HepG2 (cell line): Measurements from ENCODE around the gene TULP4. TPM values are rescaled to one million over a fixed set of nuclear protein-coding genes. Genes with fewer than 3 reads are reported as not detected.

Source experiments
- DMAP1 ChIP-seq: IDR thresholded peaks from 2 replicates; pipeline ENCODE4 v1.6.1; 2016
- GPN1 ChIP-seq: sonication (generic); formaldehyde crosslinking; IDR thresholded peaks from 2 replicates; pipeline ENCODE4 v1.5.1; 2020; ENCODE audit warnings: missing genetic modification reagents, borderline replicate concordance
- HOXA9 ChIP-seq: sonication (generic); formaldehyde crosslinking; IDR thresholded peaks from 2 replicates; pipeline ENCODE4 v1.8.1; 2022; ENCODE audit warnings: missing genetic modification reagents, mild to moderate bottlenecking, moderate library complexity, borderline replicate concordance
- MEIS1 ChIP-seq: sonication (generic); formaldehyde crosslinking; IDR thresholded peaks from 2 replicates; pipeline ENCODE4 v1.9.0; 2021; ENCODE audit warnings: mild to moderate bottlenecking, missing genetic modification reagents, moderate library complexity, borderline replicate concordance
- PCBP1 ChIP-seq: fragments of 200-400 bp; formaldehyde crosslinking; IDR thresholded peaks from 2 replicates; pipeline ENCODE4 v1.6.1; 2017; ENCODE audit warnings: mild to moderate bottlenecking, low read depth, low read length, borderline replicate concordance
- RFX3 ChIP-seq: IDR thresholded peaks from 2 replicates; pipeline ENCODE4 v1.6.1; 2016; ENCODE audit warnings: missing biosample characterization, missing genetic modification reagents
- SP140L ChIP-seq: sonication (generic); formaldehyde crosslinking; IDR thresholded peaks from 2 replicates; pipeline ENCODE4 v1.4.0; 2020; ENCODE audit warnings: missing genetic modification reagents, borderline replicate concordance
- SRSF4 ChIP-seq: fragments of 200-400 bp; formaldehyde crosslinking; IDR thresholded peaks from one replicate; pipeline ENCODE4 v1.6.1; 2018; ENCODE audit warnings: mild to moderate bottlenecking, low read depth, low read length, moderate library complexity; ENCODE audit not compliant: poor library complexity, severe bottlenecking
- TFDP1 ChIP-seq: IDR thresholded peaks from 2 replicates; pipeline ENCODE4 v1.6.1; 2016; ENCODE audit warnings: missing compliant biosample characterization, missing genetic modification reagents, borderline replicate concordance
- ZNF12 ChIP-seq: sonication (generic); formaldehyde crosslinking; IDR thresholded peaks from 2 replicates; pipeline ENCODE4 v1.5.0; 2020; ENCODE audit warnings: missing genetic modification reagents
- ZNF317 ChIP-seq: sonication (generic); formaldehyde crosslinking; IDR thresholded peaks from 2 replicates; pipeline ENCODE4 v1.5.0; 2020; ENCODE audit warnings: mild to moderate bottlenecking, missing genetic modification reagents
- ZNF512B ChIP-seq: sonication (generic); formaldehyde crosslinking; IDR thresholded peaks from 2 replicates; pipeline ENCODE4 v1.5.1; 2020; ENCODE audit warnings: missing genetic modification reagents, mild to moderate bottlenecking, borderline replicate concordance
- ZNF589 ChIP-seq: sonication (generic); formaldehyde crosslinking; conservative IDR thresholded peaks from 2 replicates; pipeline ENCODE4 v1.8.0; 2022; ENCODE audit warnings: mild to moderate bottlenecking, moderate library complexity, missing genetic modification reagents
- ZNF737 ChIP-seq: sonication (generic); formaldehyde crosslinking; IDR thresholded peaks from 2 replicates; pipeline ENCODE4 v1.5.0; 2020; ENCODE audit warnings: missing genetic modification reagents, mild to moderate bottlenecking, borderline replicate concordance
- polyA plus RNA-seq, 8 experiments: library from polyadenylated mRNA; depleted of rRNA in 3 of 8; stranded (reverse) in 7 of 8; unstranded in 1 of 8; fragments of >200 nt; fragmentation: Illumina TruSeq in 4 of 8; extraction: Trizol in 4 of 8; gene quantifications; 2 replicates each; pipeline versions ENCODE4 v1.2.1 to v1.2.3, GENCODE V29; 2011 to 2016; ENCODE audit warnings: low read depth in 4 of 8, missing spikeins in 1 of 8, mixed read lengths in 1 of 8; ENCODE audit not compliant: insufficient read depth in 1 of 8
- total RNA-seq, 5 experiments: library from RNA; depleted of rRNA; stranded (reverse); fragments of >200 nt; fragmentation: Illumina TruSeq; extraction: Trizol; gene quantifications; 2 replicates each; pipeline ENCODE4 v1.2.3, GENCODE V29; 2016; ENCODE audit warnings: low read depth in 1 of 5
- TF ChIP-seq, protein P1 (sequence below): sonication (generic); formaldehyde crosslinking; IDR thresholded peaks from 2 replicates; pipeline ENCODE4 v1.5.1; 2020; ENCODE audit warnings: missing genetic modification reagents, mild to moderate bottlenecking, borderline replicate concordance
- TF ChIP-seq, protein P2 (sequence below): sonication (generic); formaldehyde crosslinking; IDR thresholded peaks from 2 replicates; pipeline ENCODE4 v1.4.0; 2020; ENCODE audit warnings: missing genetic modification reagents

TULP4 gene
- total and polyA plus RNA-seq, 2 of the 13 experiments (the other 11 are each of a cell fraction or from before 2014, with no cell fraction given) = 21.1 to 122 TPM

GRCh38 chr6:158322724-158323560 lies 10.7 kb downstream of the TULP4 start (continued):
- no peak for TF ChIP-seq ZNF512B (CRISPR knock-in tag)
- peak; percentile 95 for TF ChIP-seq DMAP1 (CRISPR knock-in tag)
- TF ChIP-seq SRSF4 = no peak
- peak; percentile 81 for TF ChIP-seq ZNF12 (CRISPR knock-in tag)
- TF ChIP-seq ZNF589 (CRISPR knock-in tag) = 0 out of 2 replicates have a peak, but pooled peaks have one; percentile 26
- no peak for TF ChIP-seq HOXA9 (CRISPR knock-in tag)
- no peak for TF ChIP-seq ZNF737 (CRISPR knock-in tag)
- TF ChIP-seq, protein P1, sequence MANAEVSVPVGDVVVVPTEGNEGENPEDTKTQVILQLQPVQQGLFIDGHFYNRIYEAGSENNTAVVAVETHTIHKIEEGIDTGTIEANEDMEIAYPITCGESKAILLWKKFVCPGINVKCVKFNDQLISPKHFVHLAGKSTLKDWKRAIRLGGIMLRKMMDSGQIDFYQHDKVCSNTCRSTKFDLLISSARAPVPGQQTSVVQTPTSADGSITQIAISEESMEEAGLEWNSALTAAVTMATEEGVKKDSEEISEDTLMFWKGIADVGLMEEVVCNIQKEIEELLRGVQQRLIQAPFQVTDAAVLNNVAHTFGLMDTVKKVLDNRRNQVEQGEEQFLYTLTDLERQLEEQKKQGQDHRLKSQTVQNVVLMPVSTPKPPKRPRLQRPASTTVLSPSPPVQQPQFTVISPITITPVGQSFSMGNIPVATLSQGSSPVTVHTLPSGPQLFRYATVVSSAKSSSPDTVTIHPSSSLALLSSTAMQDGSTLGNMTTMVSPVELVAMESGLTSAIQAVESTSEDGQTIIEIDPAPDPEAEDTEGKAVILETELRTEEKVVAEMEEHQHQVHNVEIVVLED (CRISPR knock-in tag) = no peak
- TF ChIP-seq, protein P2, sequence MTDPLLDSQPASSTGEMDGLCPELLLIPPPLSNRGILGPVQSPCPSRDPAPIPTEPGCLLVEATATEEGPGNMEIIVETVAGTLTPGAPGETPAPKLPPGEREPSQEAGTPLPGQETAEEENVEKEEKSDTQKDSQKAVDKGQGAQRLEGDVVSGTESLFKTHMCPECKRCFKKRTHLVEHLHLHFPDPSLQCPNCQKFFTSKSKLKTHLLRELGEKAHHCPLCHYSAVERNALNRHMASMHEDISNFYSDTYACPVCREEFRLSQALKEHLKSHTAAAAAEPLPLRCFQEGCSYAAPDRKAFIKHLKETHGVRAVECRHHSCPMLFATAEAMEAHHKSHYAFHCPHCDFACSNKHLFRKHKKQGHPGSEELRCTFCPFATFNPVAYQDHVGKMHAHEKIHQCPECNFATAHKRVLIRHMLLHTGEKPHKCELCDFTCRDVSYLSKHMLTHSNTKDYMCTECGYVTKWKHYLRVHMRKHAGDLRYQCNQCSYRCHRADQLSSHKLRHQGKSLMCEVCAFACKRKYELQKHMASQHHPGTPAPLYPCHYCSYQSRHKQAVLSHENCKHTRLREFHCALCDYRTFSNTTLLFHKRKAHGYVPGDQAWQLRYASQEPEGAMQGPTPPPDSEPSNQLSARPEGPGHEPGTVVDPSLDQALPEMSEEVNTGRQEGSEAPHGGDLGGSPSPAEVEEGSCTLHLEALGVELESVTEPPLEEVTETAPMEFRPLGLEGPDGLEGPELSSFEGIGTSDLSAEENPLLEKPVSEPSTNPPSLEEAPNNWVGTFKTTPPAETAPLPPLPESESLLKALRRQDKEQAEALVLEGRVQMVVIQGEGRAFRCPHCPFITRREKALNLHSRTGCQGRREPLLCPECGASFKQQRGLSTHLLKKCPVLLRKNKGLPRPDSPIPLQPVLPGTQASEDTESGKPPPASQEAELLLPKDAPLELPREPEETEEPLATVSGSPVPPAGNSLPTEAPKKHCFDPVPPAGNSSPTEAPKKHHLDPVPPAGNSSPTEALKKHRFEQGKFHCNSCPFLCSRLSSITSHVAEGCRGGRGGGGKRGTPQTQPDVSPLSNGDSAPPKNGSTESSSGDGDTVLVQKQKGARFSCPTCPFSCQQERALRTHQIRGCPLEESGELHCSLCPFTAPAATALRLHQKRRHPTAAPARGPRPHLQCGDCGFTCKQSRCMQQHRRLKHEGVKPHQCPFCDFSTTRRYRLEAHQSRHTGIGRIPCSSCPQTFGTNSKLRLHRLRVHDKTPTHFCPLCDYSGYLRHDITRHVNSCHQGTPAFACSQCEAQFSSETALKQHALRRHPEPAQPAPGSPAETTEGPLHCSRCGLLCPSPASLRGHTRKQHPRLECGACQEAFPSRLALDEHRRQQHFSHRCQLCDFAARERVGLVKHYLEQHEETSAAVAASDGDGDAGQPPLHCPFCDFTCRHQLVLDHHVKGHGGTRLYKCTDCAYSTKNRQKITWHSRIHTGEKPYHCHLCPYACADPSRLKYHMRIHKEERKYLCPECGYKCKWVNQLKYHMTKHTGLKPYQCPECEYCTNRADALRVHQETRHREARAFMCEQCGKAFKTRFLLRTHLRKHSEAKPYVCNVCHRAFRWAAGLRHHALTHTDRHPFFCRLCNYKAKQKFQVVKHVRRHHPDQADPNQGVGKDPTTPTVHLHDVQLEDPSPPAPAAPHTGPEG (CRISPR knock-in tag) = 0 out of 2 replicates have a peak, but pooled peaks have one; percentile 80
- TF ChIP-seq TFDP1 (CRISPR knock-in tag) = peak; percentile 80
- no peak for TF ChIP-seq GPN1 (CRISPR knock-in tag)
- TF ChIP-seq RFX3 (CRISPR knock-in tag) = 0 out of 2 replicates have a peak, but pooled peaks have one; percentile 29
- peak; percentile 72; the same call in 1 of the 2 replicates for TF ChIP-seq ZNF317 (CRISPR knock-in tag)
- TF ChIP-seq MEIS1 (CRISPR knock-in tag) = peak; percentile 90
- TF ChIP-seq PCBP1 = no peak
- peak; percentile 24; the same call in 1 of the 2 replicates for TF ChIP-seq SP140L (CRISPR knock-in tag)
